DMS53 treated with DMSO at 0.1 percent for 48 hours (cell line): ENCODE results near the gene LAMTOR2.
"Not testable (repeated sequence)": the region's sequence is repeated elsewhere in the genome, so short reads cannot be mapped to it uniquely, and the experiment has no call there.

Experiments
- DNase-seq: peaks from one replicate; lab custom pipeline; 2025; ENCODE audit not compliant: unreplicated experiment; lab: John Stamatoyannopoulos, UW

The LAMTOR2 gene

DNA sequence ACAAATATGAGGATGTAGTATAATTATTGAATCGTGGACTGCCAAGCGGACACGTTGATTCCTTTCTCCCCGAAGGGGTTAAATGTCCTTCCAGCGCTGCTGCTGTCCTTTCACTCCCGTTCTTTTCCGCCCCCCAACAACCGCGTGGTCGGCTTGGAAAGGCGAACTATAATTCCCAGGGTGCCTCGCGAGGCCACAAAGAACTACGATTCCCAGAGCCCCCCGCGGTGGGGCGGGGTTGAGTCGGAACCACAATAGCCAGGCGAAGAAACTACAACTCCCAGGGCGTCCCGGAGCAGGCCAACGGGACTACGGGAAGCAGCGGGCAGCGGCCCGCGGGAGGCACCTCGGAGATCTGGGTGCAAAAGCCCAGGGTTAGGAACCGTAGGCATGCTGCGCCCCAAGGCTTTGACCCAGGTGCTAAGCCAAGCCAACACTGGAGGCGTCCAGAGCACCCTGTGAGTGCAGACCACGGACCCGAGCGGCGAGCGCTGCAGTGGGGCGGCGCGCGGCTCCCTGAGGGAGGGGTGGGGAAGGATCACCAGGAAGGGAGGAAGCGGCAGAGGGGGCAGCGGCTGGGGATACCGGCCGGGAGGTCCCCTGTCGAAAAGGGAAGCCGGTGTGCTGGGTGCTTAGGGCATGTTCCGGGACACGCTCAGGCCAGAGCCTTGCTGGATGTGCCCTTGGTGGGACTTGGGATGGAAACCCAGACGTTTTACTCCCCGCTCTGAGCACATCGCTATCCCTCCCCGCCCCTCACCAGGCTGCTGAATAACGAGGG, at the start of gene LAMTOR2:
TSS of gene LAMTOR2 (plus strand) at position 283 of the 781 bp plus-strand sequence. CDS start at position 391, 108 bp downstream.
- DNase-seq = peak; percentile 96

DNA sequence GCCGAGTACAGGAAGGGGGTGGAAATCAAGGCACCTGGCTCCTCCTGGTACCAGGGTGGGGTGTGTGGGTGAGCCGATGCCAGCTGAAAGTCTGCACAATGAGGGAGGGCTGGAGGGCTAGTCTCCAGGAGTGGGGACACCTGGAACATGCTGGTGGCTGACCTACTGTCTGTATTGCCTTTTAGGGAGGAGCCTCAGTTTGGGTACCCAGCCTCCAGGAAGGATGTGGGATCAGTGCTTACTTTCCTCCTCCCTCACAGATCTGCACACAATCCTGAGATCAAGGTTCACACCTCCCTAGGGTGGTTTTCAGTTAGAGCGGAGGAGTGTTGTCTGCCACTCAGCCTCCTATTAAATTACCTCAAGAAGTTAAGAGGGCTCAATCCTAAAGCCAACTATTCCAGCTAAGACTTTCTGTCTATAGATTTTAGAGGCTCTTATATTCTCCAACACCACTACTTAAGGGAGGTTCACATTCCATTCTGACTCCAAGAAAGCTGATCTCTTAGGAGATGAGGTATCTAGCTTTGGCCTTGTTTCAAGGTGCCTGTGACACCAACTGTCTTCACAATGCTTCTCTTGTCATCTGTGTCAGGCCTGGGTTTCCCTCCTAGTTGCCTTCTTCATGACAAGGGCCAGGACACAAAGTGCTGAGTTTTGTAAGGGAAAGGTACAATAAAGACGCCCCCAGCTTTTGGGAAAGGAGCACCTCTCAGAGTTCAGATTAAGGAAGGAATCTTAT, 49.6 kb upstream of the LAMTOR2 start:
- no peak for DNase-seq

DNA sequence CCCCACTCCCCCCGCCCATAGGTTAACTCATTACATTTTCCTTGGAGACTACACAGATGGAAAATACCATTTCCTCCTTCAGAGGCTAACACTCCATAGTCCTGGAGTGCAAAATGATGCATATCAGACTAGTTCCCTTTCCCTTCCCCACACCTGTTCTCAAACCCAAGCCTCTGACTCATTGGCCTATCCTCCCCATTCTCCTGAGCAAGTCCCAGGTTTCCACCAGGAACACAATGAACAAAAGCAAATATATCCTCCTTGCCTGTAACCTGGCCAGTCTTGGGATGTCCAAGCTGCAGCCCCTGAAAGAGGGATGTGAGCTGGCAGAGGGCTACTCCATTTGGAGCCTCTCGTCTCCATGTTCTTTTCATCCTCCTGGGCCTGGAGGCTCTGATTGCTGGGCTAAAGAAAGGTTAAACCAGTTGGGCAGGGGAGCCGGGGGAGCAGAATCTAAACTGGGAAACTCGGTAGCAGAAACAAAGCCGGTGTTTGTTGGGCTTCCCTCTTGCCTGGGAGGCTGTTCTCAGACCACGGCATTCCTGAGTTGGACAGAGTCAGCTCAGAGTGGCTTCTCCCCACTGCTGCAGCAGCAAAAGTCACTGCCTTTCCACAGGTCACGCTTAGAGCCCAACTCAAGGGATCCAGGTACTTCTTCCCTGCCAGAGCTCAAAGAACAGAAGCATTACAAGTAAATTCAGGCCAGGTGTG, 47.8 kb upstream of the LAMTOR2 start:
- peak; percentile 78 for DNase-seq

DNA sequence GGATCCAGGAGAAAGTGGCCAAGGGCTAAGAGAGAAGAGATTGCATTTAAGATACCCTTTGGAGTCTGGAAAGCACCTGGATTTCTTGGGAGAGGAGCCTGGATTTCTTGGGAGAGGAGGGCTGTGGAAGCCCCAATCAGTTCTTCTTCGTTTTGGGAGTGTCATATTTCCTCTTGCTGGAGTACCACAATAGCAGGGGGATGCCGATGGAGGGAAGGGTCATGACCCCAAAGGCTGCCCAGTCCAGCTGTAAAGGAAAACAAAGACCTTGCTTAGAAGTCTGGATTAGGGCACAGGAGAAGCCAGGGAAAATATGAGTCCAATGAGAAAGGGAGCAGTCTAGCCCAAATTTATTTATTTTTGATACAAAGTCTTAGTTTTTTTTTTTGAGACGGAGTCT, 45.2 kb upstream of the LAMTOR2 start:
- DNase-seq = no peak

DNA sequence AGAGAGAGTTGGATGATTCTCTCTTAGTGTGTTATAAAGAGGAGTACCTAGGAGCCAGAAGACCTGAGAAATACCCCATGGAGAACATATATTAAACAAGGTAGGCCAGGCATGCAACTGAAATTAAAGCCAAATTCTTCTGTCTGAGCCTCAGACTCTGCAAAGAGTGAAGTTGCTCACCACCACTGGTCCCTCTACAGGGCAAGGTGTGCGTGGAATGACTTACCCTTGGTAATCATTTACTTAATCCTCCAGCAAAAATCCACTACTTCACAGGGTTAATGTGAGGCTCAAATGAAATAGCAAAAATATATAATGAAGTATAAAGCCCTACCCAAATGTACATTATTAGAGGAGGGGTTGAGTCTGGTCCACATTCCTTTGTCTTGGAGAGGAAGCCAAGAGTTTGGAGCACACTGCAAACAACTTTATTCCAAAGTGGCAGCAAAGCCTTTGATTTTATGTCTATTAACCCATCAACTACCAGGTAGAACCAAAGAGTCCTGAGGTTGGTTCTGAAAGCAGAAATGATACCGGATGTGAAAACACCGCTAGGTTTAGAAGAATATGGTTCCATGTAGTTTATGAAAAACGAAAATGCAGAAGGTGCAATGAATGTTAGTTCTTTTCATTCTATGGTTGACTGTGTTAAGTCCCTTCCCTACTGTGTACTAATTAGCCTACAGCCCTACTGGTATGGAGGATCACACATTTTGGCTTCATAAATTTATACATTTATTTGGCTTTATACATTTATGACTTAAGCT, 42.3 kb upstream of the LAMTOR2 start:
- DNase-seq = no peak

DNA sequence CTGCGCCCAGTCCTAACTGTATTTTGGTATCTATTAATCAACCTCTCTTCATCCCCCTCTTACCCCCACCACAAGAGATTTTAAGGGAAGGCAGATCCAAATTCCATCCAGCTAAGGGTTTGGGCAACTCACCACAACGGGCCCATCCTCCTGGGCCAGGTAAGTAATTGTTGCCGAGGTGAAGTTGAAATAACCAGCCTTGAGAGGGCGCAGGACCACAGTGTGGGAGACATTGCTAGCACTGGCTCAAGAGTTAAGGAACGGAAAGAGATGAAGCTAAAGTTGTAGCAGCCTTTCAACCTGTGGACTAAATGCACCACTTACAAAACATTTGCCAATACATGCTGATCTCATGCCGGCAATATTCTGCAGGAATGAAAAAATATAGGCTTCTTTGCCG, 39.8 kb upstream of the LAMTOR2 start:
- no peak for DNase-seq

DNA sequence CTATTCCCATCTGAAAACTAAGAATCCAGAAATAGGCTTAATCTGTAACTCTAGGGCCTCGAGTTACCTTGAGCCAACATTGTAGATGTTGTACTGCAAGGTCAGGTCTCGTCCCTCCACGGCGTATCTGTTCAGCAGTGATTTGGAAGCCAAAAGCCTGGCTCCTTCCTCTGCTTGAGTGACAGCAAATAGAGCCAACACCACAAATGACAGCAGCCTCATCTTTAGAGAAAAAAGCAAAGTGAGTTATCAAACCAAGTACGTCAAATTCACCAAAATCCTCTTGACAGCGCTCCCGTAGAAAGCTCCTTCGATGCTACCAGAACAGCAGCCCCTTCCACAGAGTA, 34.7 kb upstream of the LAMTOR2 start:
- DNase-seq = no peak

DNA sequence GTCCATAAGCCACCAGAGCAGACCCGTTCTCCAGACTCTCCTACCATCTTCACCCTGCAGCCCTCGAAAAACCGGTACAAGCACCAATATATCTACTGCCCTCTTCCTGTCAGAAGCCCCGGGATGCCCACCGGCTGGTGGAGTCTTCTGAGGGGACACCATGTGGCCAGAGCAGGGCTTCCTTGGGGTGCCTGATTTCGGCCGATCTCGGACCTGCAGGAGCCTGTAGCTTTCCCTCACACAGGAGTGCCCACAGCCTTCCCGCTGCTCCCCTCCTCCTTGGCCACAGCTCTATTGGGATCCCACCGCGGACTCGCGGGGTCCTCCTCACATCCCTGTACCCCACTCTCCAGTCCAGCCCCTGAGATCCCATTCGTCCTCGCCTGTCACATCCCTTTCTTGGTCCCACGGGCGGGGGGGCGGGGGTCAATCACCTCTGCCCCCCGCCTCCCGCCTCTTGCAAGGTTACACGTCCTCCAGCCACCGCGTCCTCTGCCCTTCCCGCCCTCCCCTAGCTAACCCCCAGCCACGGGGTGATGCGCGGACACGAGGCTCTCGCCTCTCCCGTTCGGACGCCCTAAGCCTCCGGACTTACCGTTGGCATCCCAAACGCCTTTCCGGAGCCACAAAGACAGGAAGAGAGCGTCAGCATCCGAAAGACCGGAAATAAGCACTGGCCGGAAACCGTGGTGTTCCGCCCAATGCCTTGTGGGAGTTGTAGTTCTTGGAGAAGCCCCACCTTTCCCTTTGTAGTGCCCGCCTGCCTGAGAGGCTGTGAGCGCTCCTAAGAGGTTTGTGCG, 34.1 kb upstream of the LAMTOR2 start, which contains the start of gene SSR2:
TSS of gene SSR2 (minus strand) at position 659 of the 800 bp plus-strand sequence. CDS start 784 bp downstream, outside the sequence.
- DNase-seq = peak; percentile 91

DNA sequence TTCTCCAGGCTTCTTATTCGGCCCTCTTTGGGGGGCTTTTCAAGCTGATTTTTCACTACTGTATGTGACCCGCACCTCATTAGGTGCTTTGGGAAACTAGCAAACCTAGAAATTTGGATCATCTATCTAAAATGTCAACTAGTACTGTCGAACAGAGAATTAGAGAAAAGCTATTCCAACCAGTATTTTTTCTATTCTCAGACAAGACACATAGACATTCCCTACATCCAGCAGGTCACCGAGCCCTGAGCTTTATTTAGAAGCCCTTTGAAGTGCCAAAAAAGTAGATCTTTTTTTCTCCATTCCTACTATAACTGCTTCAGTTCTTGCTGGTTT, 33.5 kb upstream of the LAMTOR2 start:
- DNase-seq = no peak

DNA sequence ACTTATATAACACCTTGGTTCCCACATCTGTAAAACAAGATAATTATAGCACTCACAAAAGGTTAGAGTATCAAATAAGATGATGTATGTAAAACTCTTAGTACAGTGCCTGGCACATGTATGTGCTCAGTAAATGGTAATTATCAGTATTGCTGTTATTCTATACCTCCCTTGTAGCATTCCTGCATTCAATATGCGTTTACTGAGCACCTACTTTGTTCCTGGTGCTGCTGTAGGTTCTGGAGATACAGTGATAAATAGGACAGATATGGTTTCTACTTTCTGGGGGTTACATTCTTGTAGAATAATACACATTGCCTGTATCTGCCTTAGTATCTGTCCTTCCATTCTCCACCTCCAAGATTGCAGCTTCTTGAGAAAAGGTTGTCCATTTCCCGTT, 32.6 kb upstream of the LAMTOR2 start:
- DNase-seq = no peak

DNA sequence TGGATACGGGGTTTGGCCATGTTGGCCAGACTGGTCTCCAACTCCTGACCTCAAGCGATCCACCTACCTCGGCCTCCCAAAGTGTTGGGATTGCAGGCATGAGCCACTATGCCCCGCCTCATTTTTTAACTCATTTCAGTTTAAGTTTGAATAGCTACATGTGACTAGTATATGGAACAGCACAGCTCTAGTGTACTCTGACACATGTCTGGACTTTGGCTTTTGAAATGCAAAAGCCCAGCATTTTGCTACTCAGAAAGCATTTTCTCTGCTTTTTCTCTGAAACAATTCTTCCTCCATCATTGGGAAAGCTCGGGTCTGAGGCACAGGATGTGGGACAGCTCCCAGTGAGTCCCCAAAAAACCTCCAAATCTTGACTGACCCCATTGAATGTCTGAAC, 29.8 kb upstream of the LAMTOR2 start:
- DNase-seq = no peak

DNA sequence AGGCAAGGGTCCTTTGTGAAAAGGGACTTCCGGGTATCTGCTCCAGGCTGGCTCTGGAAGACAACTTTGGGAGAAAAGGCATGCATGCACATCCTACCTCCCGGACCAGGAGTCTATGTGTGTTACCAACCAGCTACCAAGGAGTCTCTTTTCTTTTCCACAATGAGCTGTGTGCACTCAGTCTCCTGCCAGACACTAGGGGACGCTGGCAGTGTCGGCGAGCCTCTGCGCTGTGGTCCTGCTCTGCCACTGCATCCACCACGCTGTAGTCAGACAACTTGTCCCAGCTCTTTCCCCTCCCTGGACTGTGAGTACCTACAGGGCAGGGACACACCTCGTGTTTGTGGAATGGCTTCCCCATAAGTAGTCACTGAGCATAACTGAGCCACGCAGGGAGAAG, 28.7 kb upstream of the LAMTOR2 start:
- peak; percentile 46 for DNase-seq

DNA sequence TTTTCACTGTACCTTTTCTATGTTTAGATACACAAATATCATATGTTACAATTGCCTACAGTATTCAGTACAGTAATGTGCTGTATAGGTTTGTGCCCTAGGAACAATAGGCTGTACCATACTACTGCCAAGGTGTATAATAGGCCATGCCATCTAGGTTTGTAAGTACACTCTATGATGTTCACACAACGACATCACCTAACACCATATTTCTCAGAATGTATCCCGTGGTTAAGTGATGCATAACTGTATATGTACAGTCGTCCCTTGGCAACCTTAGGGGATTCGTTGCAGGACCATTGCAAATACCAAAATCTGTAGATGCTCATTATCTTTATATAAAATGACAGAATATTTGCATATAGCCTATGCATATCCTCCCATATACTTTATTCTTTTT, 28.0 kb upstream of the LAMTOR2 start:
- no peak for DNase-seq

DNA sequence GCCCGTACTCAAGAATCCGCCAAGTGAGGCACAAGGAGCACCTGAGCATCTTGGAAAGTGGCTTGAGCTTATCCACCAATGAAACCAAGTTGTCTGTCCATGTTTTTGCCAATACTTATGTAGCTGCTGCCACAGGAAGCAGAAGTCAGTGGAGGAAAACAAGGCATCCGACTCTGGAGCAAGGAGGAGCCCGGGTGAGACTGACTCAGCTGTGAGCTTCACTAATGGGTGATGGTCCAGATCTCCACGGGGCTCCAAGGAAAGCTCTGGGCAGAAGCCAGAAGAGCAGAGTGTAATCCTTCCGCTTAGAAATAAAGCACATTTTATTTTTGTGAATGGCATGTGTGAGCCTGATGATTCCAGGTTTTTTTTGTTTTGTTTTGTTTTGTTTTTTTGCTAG, 21.6 kb upstream of the LAMTOR2 start:
- DNase-seq = no peak

DNA sequence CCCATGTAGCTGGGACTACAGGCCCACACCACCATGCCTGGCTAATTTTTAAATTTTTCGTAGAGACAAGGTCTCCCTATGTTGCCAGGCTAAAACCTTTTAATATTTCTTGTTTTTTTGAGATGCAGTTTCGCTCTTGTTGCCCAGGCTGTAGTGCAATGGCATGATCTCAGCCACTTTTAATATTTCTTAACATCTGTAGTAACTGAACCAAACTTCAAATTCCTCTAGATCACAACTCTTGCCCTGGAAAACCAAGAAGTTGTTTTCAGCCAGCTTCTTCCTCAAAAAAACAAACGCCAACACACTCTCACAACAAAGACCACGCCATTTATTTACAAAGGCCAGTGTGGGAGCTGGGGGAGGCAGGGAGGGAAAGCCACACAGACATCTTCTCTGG, 19.6 kb upstream of the LAMTOR2 start:
- DNase-seq = not testable (repeated sequence)

DNA sequence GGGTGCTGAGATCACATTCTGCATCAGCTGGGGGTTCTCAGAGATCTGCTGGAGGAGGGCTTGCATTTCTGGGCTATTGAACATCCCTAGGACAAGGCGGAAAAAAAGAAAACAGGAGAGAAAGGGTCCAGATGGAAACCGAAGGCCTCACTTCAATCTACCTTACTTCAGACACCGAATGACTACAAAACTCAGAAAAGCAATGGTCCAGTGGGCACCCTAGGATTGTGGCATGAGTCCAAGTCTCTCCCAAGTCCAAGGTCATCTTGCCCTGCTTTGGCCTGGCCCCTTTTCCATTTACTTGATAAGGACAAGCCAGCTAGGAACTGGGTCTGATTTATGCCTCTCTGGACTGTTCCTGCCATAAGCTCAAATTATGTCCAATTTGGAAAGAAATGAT, 11.8 kb upstream of the LAMTOR2 start:
- DNase-seq = no peak

DNA sequence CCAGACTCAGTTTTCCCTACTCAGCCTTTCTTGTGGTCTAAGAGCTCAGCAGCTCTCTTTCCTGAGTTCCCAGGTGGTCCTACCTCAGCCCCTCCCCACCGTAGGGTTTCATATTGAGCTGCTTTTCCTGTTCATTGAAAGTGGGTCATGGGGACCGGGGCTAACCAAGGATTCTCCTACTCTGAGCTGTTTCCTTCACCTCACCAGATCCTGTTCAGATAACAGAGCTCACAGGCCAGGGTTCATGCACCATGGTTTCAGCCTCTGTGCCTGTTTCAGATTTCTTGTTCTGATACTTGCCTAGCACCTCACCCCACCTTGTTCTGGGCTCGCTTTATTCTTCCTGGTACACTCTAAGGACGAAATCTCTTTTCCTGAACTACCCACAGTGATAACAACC, 9.5 kb upstream of the LAMTOR2 start:
- DNase-seq = no peak

DNA sequence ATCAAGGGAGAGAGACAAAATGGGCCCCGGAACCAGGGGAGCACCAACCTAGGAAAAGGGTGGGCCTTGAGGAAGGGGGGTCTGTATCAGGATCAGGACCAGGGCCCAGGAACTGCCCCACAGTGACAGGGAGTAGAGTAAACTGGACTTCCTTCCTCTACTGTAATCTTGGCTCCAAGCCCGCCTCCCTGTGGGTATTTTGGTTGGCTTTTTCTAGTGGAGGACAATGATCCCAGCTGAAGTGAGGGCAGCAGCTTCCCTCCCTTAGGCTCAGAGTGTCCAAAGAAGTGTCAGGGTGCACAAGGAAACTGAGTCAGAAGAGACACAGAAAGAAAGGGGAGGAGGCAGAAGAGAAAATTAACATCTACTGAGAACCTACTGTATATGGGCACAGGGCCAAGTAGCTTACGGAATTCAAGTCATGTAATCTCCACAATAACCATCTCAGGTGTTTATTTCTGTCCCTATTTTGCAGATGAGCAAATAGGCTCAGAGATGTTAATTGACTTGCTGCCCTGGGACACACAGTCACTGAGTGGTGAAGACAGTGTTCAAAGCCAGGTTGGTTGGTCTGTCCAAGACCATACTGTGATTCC, 5.8 kb upstream of the LAMTOR2 start:
- DNase-seq = no peak

DNA sequence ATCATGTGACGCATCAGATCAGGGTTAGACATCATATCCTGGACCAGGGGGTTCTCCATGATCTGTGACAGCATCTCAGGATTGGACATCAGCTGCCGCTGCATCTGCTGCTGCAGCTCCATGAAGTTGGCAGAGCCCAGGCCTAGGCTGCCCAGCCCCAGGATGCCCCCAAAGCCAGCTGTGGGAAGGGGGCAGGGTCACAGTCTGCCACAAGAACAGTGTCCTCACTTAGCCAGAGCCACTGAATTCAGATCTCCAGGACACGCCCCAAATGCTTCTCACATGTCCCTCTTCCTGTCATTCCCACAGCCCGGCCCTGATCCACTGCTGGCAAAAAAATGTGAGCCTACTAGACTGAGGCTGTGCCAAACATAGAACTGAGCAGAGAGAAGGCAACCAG, 4.2 kb upstream of the LAMTOR2 start:
- DNase-seq = no peak
